Measurements from ENCODE around the gene AP1S3.

The AP1S3 gene

GRCh38 chr2:223863491-223863890 lies 26.1 kb upstream of the AP1S3 start:
- TF ChIP-seq CTCF (IDR thresholded peaks at IDR 0.05; ENCODE audit: borderline replicate concordance, insufficient read depth, low read depth, low read length), result no peak
- no peak overlapping the region for H3K4me3 ChIP-seq (ENCODE audit: low read depth, low read length)

- no peak overlapping the region for H3K4me3 ChIP-seq (ENCODE audit: low read depth, low read length)
These were observed 23.7 kb upstream of the AP1S3 start for GRCh38 chr2:223860809-223861738.

GRCh38 chr2:223859070-223859469 lies 21.7 kb upstream of the AP1S3 start:
- TF ChIP-seq CTCF (IDR thresholded peaks at IDR 0.05; ENCODE audit: borderline replicate concordance, insufficient read depth, low read depth, low read length), result no peak
- no peak overlapping the region for H3K4me3 ChIP-seq (ENCODE audit: low read depth, low read length)

More at GRCh38 chr2:223860809-223861738, 23.7 kb upstream of the AP1S3 start:
- TF ChIP-seq CTCF (IDR thresholded peaks at IDR 0.05; ENCODE audit: borderline replicate concordance, insufficient read depth, low read depth, low read length), result no peak

GRCh38 chr2:223856584-223856983 lies 19.2 kb upstream of the AP1S3 start:
- H3K4me3 ChIP-seq (ENCODE audit: low read depth, low read length), result no peak overlapping the region

DNA sequence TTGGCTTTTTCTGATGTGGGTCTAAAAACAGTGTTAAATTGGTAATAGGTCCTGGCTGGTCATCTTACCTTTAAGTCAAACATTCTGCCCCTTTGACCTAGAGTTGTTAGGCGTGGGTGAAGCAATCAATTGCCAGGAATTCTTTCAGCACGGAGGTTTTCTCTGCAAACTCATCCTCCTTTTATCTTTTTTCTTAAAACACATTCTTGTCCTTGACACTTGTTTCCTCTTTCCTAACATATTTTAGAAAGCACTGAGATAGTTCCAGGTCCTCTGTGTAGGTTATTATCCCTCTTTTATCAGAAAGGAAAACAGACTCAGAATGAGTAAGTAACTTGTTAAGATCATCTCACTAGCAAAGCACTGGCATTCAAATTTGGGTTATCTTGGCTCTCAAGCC lies 18.6 kb upstream of the AP1S3 start:
- TF ChIP-seq CTCF (IDR thresholded peaks at IDR 0.05; ENCODE audit: borderline replicate concordance, insufficient read depth, low read depth, low read length), result no peak

More at GRCh38 chr2:223856584-223856983, 19.2 kb upstream of the AP1S3 start:
- no peak for TF ChIP-seq CTCF (IDR thresholded peaks at IDR 0.05; ENCODE audit: borderline replicate concordance, insufficient read depth, low read depth, low read length)

DNA sequence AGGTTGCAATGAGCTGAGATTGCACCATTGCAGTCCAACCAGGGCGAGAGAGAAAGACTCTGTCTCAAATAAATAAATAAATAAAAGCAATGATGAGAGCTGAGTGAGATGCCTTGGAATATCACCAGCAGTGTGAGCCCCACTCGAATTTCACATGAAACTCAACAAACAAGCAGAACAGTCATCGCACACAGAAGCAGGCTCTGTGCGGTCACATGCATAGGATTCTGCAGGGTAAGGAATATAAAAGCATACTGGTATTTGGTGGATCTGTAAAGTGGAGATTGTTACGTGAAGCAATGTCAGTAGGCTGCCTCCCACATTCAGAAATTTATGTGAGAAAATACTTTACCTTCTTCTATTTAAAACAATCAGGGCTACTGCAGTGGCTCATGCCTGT lies 18.0 kb upstream of the AP1S3 start:
- TF ChIP-seq CTCF (IDR thresholded peaks at IDR 0.05; ENCODE audit: borderline replicate concordance, insufficient read depth, low read depth, low read length), result no peak
- H3K4me3 ChIP-seq (ENCODE audit: low read depth, low read length), result no peak overlapping the region

More for the DNA sequence above, 18.6 kb upstream of the AP1S3 start:
- no peak overlapping the region for H3K4me3 ChIP-seq (ENCODE audit: low read depth, low read length)

DNA sequence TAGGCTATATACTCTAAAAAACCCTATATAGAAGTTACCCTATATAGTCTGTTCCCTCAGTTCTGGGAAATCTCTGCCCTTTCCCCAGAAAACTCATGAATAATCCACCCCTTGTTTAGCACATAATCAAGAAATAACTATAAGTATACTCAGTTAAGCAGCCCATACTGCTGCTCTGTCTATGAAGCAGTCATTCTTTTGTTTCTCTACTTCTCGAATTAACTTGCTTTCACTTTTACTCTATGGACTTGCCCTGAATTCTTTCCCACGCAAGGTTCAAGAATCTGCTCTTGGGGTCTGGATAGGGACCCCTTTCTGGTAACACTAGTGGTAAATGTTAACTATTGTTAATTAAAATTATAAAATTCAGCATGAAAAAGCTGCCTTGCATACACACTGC lies 17.4 kb upstream of the AP1S3 start:
- no peak for TF ChIP-seq CTCF (IDR thresholded peaks at IDR 0.05; ENCODE audit: borderline replicate concordance, insufficient read depth, low read depth, low read length)
- no peak overlapping the region for H3K4me3 ChIP-seq (ENCODE audit: low read depth, low read length)
